Tongue (tissue), 2 donors: ENCODE measurements around the gene KRTAP5-3. TPM values are rescaled to one million over a fixed set of nuclear protein-coding genes. Genes with fewer than 3 reads are reported as not detected.

Experiments used
- DNase-seq: peaks from one replicate; pipeline ENCODE4 v3.0.0-alpha.2; 2015
- total RNA-seq: library from RNA; depleted of rRNA; stranded (reverse); fragments of >200 nt; gene quantifications from one replicate; pipeline ENCODE4 v1.2.3, GENCODE V29; 2014

KRTAP5-3 gene
- total RNA-seq, 1 donor from 2014 or later, result not detected

GRCh38 chr11:1564535-1565172 lies 43.6 kb downstream of the KRTAP5-3 start:
- peak; percentile 82 for DNase-seq

DNA sequence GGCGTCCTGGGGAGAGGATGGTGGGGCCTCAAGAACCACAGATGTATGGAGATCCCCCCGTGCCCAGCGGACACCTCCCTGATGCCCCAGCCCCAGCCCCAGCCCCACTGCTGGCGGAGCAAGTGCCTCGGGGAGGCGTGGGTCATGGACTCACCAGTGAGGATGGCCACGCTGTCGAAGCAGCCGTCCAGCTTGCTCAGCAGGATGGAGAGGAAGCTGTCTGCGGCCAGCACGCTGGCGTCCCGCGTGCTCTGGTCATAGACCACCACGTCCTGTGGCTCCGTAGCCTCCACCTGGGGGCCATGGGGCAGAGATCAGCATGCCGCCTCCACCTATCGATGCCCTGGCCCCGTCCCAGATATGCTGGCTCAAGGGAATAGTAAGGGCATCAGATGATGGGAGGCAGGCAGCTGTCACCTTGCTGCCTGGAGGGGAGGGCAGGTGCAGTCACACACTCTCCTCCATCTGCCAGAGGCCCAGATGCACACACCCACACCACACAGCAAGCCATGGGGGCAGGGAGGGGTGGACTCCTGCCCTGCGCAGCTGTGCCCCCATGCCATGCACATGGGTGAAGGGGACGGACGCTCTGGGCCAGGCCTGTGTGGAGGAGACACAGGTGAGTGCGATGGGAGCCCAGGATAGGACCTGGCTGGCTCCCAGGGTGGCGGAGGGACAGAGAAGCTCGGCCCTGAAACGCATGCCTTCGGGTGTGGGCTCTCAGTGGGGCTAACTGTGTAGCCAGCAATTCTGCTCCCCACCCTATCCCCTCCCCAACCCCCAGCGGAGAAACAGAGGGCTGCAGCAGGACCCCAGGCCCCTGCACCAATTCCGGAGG lies 44.3 kb downstream of the KRTAP5-3 start:
- peak; percentile 14 for DNase-seq

DNA sequence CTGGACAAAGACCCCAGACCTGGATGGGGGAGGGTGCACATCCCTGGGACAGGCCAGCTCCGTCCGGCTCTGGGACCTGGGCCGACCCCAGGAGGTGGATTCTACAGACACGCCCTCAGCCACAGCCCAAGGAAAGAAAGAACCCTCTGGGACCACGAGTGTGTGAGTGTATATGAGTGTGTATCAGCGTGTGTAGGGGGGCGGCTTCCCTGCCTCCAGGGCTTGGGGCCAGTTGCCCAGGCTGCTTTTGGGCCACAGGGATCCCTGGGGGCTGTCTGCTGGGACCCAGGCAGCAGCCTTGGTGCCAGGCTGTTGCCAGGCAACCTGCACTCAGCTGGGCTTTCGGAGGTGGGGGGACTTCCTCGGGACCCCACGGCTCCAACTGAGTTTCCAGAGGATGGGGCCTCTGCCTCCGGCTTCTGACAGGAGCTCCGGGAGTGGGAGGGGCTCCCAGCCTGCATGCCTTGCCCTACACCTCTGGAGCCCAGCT lies 45.1 kb downstream of the KRTAP5-3 start:
- DNase-seq, result no peak

GRCh38 chr11:1562469-1563148 lies 45.7 kb downstream of the KRTAP5-3 start:
- no peak for DNase-seq

DNA sequence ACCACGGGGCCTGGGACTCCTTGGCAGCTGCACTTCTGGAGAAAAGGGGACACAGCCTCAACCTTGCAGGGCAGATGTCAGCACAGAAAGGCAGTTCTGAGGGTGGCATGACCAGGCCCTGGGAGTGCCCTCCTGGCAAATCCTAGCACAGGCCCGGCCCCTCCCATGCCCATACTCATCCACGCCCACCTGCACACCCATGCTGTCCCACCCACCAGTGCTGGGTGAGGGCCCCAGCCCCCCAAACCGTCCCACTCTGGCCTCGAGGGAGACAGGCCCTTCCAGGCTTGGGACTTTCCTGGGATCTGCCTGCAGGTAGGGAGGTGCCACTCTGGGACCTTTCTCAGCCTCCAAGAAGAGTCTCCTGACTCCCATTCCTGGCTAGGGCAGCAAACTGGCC lies 46.3 kb downstream of the KRTAP5-3 start:
- DNase-seq, result no peak

DNA sequence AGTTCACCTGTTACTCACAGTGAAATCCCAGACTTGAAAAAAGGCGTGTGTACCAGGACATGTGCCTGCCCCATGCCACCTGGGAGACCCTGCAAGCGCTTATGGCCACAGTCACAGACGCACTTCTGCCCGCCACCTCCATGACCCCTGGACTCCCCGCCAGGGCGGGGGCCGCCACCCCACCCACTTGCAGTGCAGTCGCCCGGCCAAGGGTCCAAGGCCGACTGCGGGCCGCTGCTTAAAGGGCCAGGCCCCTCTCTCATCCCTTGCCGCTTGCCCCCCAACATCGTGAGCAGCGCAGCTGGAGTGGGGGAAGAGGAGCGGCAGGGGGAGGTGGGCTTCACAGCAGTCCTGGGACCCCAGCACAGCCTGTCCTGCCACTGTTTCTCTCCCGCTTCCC lies 47.0 kb downstream of the KRTAP5-3 start:
- DNase-seq, result no peak

- no peak for DNase-seq
Measured at GRCh38 chr11:1560649-1561251, 47.5 kb downstream of the KRTAP5-3 start.

DNA sequence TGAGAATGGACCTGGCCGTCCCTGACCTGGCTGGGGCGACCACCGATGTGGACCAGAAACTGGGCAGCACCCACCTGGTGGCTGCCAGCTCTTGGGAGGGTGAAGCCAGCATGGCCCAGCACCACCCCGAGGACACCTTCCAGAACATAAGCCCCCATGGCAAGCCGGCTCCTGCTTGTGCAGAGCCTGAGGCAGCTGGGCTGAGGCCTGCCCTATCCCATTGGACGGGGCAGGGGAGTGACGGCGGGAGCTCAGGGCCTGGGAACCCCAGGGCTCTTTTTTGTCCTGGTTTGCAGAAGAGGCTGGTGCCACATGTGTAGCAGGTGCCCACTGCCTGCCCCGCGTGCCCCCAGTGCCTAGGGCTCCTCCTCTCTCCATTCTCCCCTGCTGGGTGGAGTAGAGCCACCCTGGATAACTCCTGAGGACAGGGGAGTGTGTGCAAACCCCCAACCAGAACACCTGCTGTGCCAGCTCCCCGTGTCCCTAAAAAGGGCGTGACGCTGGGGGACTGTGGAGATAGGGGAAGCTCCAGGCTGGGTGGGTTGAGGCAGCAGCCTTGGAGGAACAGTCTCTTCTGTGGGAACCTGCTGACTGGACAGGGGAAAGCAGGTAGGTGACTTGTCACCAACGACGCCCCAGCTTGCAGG lies 48.1 kb downstream of the KRTAP5-3 start:
- DNase-seq, result no peak

GRCh38 chr11:1559111-1559951 lies 48.9 kb downstream of the KRTAP5-3 start:
- peak; percentile 89 for DNase-seq

DNA sequence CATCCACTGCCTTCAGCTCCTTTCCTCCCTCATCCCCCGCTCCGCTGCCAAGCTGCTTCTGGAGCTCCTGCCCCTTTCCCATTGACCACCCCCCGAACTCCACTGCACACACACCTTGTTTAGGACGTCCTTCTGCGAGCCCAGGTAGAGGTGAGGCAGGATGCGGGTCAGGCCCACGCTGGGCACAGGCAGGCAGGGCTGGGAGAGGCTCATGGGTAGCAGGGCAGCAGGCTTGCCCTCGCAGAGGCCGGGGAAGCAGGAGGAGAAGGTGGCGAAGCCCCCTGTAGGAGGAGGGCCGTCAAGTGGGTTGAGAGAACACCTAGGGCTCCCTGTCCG lies 49.5 kb downstream of the KRTAP5-3 start:
- DNase-seq, result no peak

GRCh38 chr11:1557904-1558774 lies 50.1 kb downstream of the KRTAP5-3 start:
- DNase-seq, result peak; percentile 70

Other genes starting within 250 kb of the KRTAP5-3 start
- gene BRSK2, start 218.5 kb downstream of the KRTAP5-3 start, total RNA-seq, result 0.41 TPM
- 27.1 TPM for gene MOB2, start 121.7 kb downstream of the KRTAP5-3 start, total RNA-seq
- gene DUSP8, start 36.2 kb downstream of the KRTAP5-3 start, total RNA-seq, result 4.5 TPM
- not detected for gene KRTAP5-1, start 23.2 kb downstream of the KRTAP5-3 start, total RNA-seq
- not detected for gene KRTAP5-2, start 10.2 kb downstream of the KRTAP5-3 start, total RNA-seq
- gene KRTAP5-4, start 13.7 kb upstream of the KRTAP5-3 start, total RNA-seq, result not detected
- not detected for gene KRTAP5-5, start 21.3 kb upstream of the KRTAP5-3 start, total RNA-seq
- gene KRTAP5-6, start 88.7 kb upstream of the KRTAP5-3 start, total RNA-seq, result not detected
- gene IFITM10, start 142.1 kb upstream of the KRTAP5-3 start, total RNA-seq, result 0.31 TPM
- gene CTSD, start 155.5 kb upstream of the KRTAP5-3 start, total RNA-seq, result 134 TPM
- gene SYT8, start 226.5 kb upstream of the KRTAP5-3 start, total RNA-seq, result 16.2 TPM
- 3,551 TPM for gene TNNI2, start 230.5 kb upstream of the KRTAP5-3 start, total RNA-seq
- 84.2 TPM for gene LSP1, start 244.6 kb upstream of the KRTAP5-3 start, total RNA-seq